ENCODE data around the gene HIVEP1. TPM values are rescaled to one million over a fixed set of nuclear protein-coding genes. Genes with fewer than 3 reads are reported as not detected.

The HIVEP1 gene
- total and polyA plus RNA-seq, 2 of the 13 experiments (the other 11 are each of a cell fraction or from before 2014, with no cell fraction given) = 7.4 to 9.9 TPM

DNA sequence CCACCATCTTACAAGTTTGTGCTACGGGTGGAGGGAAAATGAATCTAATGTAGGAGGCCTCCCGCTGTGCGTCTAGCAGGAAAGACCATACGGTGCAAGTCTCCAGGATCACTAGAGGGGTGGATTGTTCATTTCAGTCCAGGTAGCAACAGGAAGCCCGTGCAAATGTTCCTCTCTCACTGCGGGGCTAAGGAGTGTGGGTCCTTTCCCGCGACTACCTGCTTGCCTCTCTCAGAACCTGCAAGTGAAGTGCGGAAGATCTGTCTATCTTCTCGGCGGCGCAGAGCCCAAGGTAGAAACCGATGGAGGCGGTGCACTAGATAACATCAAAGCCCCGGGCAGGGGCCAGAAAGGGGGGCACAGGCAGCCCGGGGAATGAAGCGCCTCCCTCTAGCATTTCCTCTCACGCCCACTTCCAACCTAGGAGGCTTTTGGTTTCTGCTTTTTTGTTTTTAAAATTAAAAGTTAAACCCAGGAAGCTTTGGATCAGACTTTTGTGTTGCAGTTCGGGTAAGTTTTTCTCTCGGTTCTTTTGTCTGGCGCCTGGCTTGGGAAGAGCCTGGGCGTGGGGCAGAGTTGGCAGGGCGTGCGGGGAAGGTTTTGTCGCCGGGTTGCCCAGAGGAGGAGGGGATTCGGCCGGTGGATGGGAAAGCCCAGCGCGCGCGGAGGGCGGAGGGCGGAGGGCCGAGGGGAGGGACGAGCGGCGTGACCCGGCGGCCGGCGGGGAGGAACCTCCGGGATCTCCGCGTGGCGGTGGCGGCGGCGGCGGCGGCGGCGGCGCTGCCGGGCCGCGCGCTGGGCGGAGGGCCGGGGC is 3.5 kb upstream of the HIVEP1 start (continued):
- 0 out of 2 replicates have a peak, but pooled peaks have one; percentile 55 for TF ChIP-seq ZNF546 (CRISPR knock-in tag; conservative IDR thresholded peaks at IDR 0.05)
- TF ChIP-seq ZNF180 (CRISPR knock-in tag; IDR thresholded peaks at IDR 0.05; ENCODE audit: borderline replicate concordance, low read depth) = no peak
- TF ChIP-seq, protein P1, sequence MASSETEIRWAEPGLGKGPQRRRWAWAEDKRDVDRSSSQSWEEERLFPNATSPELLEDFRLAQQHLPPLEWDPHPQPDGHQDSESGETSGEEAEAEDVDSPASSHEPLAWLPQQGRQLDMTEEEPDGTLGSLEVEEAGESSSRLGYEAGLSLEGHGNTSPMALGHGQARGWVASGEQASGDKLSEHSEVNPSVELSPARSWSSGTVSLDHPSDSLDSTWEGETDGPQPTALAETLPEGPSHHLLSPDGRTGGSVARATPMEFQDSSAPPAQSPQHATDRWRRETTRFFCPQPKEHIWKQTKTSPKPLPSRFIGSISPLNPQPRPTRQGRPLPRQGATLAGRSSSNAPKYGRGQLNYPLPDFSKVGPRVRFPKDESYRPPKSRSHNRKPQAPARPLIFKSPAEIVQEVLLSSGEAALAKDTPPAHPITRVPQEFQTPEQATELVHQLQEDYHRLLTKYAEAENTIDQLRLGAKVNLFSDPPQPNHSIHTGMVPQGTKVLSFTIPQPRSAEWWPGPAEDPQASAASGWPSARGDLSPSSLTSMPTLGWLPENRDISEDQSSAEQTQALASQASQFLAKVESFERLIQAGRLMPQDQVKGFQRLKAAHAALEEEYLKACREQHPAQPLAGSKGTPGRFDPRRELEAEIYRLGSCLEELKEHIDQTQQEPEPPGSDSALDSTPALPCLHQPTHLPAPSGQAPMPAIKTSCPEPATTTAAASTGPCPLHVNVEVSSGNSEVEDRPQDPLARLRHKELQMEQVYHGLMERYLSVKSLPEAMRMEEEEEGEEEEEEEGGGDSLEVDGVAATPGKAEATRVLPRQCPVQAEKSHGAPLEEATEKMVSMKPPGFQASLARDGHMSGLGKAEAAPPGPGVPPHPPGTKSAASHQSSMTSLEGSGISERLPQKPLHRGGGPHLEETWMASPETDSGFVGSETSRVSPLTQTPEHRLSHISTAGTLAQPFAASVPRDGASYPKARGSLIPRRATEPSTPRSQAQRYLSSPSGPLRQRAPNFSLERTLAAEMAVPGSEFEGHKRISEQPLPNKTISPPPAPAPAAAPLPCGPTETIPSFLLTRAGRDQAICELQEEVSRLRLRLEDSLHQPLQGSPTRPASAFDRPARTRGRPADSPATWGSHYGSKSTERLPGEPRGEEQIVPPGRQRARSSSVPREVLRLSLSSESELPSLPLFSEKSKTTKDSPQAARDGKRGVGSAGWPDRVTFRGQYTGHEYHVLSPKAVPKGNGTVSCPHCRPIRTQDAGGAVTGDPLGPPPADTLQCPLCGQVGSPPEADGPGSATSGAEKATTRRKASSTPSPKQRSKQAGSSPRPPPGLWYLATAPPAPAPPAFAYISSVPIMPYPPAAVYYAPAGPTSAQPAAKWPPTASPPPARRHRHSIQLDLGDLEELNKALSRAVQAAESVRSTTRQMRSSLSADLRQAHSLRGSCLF (CRISPR knock-in tag; IDR thresholded peaks at IDR 0.05; ENCODE audit: borderline replicate concordance) = no peak
- no peak for TF ChIP-seq LCORL (IDR thresholded peaks at IDR 0.05)
- peak; percentile 60 for TF ChIP-seq LCORL (CRISPR knock-in tag; IDR thresholded peaks at IDR 0.05)
- TF ChIP-seq THYN1 (CRISPR knock-in tag; IDR thresholded peaks at IDR 0.05; ENCODE audit: borderline replicate concordance, low read depth) = no peak
- no peak for TF ChIP-seq STAG1 (CRISPR knock-in tag; IDR thresholded peaks at IDR 0.05)
- no peak for TF ChIP-seq KLF15 (CRISPR knock-in tag; IDR thresholded peaks at IDR 0.05; ENCODE audit: borderline replicate concordance)
- TF ChIP-seq, protein P2, sequence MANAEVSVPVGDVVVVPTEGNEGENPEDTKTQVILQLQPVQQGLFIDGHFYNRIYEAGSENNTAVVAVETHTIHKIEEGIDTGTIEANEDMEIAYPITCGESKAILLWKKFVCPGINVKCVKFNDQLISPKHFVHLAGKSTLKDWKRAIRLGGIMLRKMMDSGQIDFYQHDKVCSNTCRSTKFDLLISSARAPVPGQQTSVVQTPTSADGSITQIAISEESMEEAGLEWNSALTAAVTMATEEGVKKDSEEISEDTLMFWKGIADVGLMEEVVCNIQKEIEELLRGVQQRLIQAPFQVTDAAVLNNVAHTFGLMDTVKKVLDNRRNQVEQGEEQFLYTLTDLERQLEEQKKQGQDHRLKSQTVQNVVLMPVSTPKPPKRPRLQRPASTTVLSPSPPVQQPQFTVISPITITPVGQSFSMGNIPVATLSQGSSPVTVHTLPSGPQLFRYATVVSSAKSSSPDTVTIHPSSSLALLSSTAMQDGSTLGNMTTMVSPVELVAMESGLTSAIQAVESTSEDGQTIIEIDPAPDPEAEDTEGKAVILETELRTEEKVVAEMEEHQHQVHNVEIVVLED (CRISPR knock-in tag; IDR thresholded peaks at IDR 0.05; ENCODE audit: borderline replicate concordance) = peak; percentile 50; the same call in 1 of the 2 replicates
- peak; percentile 72 for TF ChIP-seq ZNF501 (CRISPR knock-in tag; IDR thresholded peaks at IDR 0.05)
- peak; percentile 60; the same call in 1 of the 2 replicates for TF ChIP-seq GATA4 (IDR thresholded peaks at IDR 0.05; ENCODE audit: borderline replicate concordance, low read depth)
- TF ChIP-seq, protein P3, sequence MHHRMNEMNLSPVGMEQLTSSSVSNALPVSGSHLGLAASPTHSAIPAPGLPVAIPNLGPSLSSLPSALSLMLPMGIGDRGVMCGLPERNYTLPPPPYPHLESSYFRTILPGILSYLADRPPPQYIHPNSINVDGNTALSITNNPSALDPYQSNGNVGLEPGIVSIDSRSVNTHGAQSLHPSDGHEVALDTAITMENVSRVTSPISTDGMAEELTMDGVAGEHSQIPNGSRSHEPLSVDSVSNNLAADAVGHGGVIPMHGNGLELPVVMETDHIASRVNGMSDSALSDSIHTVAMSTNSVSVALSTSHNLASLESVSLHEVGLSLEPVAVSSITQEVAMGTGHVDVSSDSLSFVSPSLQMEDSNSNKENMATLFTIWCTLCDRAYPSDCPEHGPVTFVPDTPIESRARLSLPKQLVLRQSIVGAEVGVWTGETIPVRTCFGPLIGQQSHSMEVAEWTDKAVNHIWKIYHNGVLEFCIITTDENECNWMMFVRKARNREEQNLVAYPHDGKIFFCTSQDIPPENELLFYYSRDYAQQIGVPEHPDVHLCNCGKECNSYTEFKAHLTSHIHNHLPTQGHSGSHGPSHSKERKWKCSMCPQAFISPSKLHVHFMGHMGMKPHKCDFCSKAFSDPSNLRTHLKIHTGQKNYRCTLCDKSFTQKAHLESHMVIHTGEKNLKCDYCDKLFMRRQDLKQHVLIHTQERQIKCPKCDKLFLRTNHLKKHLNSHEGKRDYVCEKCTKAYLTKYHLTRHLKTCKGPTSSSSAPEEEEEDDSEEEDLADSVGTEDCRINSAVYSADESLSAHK (CRISPR knock-in tag; IDR thresholded peaks at IDR 0.05; ENCODE audit: borderline replicate concordance) = no peak; the same call in 1 of the 2 replicates
- no peak for TF ChIP-seq HOXA9 (CRISPR knock-in tag; IDR thresholded peaks at IDR 0.05; ENCODE audit: borderline replicate concordance)
- no peak for TF ChIP-seq TP53 (CRISPR knock-in tag; conservative IDR thresholded peaks at IDR 0.05)
- no peak for TF ChIP-seq ZFP36 (IDR thresholded peaks at IDR 0.05; ENCODE audit: borderline replicate concordance, low read depth, low read length, partially characterized antibody)
- no peak for TF ChIP-seq NFIC (IDR thresholded peaks at IDR 0.05; ENCODE audit: low read length)
- TF ChIP-seq, protein P4, sequence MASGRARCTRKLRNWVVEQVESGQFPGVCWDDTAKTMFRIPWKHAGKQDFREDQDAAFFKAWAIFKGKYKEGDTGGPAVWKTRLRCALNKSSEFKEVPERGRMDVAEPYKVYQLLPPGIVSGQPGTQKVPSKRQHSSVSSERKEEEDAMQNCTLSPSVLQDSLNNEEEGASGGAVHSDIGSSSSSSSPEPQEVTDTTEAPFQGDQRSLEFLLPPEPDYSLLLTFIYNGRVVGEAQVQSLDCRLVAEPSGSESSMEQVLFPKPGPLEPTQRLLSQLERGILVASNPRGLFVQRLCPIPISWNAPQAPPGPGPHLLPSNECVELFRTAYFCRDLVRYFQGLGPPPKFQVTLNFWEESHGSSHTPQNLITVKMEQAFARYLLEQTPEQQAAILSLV (CRISPR knock-in tag; IDR thresholded peaks at IDR 0.05; ENCODE audit: borderline replicate concordance) = peak; percentile 79; the same call in 1 of the 2 replicates
- TF ChIP-seq IKZF1 (IDR thresholded peaks at IDR 0.05) = no peak
- peak; percentile 54 for TF ChIP-seq TEAD3 (CRISPR knock-in tag; optimal IDR thresholded peaks at IDR 0.05; ENCODE audit: borderline replicate concordance)

All from HepG2 (cell line).